Activated CD4-positive, alpha-beta T cell treated with anti-CD3 and anti-CD28 coated beads for 4 hours (primary cell): Measurements from ENCODE around the gene EIF2B1.

Experiments used
- DNase-seq, 2 donors: peaks; one replicate each; pipeline ENCODE4 v3.0.0-alpha.2; 2020

The EIF2B1 gene

DNA sequence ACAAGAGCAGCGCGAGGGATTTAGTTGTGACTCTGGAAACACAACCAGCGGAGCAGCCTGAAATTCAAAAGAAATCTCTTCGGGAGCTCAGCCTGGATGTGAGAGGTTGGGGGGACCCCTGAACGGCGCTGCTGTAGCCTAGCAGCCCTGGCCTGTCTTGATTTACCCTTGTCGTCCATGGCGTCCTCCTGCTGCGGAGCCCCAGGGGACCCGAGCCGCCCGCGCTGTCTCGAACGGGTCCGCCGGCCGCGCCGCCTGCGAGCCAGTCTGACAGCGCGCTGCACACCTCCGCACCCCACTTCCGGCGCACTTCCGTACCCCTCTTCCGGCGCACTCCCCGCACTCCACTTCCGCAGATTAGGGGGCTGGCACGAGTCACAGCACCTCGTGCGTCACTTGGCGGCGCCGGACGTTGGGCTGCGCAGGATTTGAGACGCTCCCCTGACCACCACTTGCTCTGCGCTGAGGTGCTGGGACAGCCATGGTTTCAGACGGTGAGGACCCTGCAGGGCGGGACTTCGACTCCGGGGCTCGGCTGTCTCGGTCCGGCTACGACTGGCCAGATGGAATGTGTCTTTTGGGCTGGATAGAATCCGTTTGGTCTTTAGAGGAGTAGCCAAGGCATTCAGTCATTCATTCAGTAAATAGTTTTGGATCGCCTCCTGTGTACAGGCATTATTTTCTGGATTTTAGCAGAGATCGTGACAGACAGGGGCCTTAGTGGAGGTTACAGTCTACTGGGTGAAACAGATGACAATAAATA lies at the start of gene EIF2B1, which contains the start of gene GTF2H3:
Gene EIF2B1 (minus strand): TSS at position 308 of the 763 bp plus-strand sequence. CDS start 129 bp downstream, at position 179.
Gene GTF2H3 (plus strand): TSS at position 451 of the 763 bp plus-strand sequence. CDS start 31 bp downstream, at position 482.
- DNase-seq = peak; percentile 94 to 95

DNA sequence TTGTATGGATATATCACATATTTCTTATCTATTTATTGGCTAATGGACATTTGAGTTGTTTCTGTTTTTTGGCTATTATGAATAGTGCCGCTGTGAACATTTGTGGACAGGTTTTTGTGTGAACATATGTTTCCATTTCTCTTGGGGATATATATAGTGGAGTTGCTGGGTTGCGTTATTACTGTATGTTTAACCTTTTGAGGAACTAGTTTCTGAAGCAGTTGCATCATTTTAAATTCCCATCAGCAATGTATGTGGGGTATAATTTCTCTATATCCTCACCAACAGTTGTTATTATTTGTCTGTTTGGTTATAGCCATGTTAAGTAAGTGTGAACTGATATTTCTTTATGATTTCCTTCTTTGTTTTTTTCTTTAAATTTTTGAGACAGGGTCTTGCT lies 48.1 kb upstream of the EIF2B1 start:
- no peak for DNase-seq

DNA sequence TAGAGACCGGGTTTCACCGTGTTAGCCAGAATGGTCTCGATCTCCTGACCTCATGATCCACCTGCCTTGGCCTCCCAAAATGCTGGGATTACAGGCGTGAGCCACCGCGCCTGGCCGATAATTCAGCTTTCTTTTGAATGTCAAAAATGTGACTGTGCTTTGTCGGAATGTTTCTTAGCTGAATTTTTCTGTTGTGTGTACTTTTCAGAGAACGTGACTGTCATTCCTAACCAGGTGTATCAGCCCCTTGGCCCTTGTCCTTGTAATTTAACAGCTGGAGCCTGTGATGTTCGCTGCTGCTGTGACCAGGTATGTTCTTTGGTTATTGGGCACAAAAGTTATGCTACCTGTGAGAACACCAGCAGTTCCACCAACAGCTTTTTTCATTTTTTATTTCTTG lies 45.5 kb upstream of the EIF2B1 start:
- no peak for DNase-seq

DNA sequence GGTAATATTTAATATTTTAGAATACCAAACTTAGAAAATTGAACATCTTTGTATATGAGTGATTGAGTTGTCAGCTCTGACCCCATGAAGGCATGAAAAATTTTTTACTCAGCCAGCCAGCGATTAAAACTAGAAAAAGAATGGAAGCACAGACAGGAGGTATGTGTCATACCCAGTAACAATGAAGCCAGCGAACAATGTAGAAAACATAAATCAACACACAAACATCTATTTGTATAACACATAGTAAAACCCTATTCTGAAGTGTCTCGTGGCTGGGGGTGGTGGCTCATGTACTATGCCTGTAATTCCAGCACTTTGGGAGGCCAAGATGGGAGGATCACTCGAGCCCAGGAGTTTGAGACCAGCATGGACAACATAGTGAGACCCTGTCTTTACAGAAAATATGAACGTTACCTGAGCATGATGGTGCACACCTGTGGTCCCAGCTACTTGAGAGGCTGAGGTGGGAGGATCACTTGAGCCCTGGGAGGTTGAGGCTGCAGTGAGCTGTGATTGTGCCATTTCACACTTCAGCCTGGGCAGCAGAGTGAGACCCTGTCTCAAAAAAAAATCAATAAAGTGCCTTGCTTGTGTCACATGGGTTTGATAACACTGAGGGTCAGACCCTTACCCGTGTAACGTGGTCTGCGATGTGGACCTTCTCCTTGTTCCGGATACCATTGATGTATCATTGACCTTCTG lies 43.3 kb upstream of the EIF2B1 start:
- DNase-seq = no peak

DNA sequence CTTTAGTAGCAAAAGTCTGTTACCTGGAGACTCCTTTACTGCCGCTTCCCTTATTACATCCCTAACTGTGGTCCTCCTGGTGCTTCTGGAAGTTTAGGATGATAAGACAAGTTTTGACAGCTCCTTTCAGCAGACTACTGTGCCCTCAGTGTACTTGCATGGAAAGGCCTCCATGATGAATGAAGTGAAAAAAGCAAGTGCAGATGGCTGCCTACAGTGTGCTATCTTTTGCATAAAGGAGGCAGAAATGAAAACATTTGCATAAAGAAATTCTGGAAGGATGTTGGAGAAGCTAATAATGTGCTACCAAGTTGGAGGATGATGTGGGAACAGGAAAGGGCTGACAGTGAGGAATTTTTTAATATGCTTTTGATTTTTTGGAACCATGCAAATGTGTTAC lies 42.0 kb upstream of the EIF2B1 start:
- no peak for DNase-seq

DNA sequence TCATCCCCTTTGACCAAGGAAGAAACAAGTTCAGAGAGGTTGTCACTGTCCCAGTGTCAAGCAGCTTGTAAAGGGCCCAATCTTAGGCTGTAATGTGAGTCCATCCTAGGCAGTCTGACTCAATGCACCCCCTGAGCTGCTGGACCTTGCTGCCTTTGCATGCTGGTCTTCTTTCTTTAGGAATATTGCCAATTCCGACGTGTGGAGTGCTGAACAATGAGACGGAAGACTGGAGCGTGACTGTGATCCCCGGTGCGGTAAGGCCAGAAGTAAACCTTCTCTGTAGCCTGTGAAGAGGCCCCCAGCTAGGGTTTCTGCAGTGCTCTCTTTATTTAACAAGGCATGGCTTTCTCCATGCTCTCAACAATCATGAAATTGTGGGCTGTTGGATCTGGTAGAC lies 38.4 kb upstream of the EIF2B1 start:
- DNase-seq = no peak

DNA sequence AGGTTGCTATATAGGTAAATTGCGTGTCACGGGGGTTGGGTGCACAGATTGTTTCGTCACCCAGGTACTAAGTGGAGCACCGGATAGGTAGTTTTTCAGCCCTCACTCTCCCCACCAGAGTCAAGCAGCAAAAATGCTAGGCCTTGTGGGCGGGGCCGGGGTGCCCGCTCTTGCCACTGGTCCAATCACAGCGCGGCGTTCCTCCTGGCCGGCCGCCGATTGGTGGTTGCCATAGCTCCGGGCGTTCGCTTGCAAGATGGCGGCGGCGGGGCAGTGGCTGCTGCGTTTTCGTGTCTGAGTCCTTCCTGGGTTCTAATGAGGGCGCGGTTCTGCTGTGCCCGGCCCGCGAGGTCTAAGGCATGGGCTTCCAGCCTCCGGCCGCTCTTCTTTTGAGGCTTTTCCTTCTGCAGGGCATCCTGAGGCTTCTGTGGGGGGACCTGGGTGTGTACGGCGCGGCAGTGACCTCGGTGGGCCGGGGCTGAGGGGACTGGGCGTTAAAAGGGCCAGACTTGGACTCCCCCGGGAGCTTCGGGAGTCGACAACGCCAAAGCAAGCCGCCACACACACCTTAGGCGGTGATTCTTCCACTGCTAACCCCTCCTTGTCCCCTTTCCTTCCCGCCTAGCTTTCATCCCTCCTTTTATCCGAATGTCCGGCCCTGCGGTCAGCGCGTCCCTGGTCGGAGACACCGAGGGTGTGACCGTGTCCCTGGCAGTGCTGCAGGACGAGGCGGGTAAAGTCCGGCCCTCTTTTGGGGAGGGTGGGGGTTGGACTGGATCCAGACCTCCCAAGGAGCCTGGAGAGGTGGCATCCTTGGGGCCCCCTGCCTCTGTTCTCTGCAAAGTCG lies 37.6 kb upstream of the EIF2B1 start, which contains the start of gene TCTN2:
Gene TCTN2 (plus strand): TSS at position 232 of the 847 bp plus-strand sequence. CDS start 128 bp downstream, at position 360.
- peak; percentile 92 to 93 for DNase-seq

DNA sequence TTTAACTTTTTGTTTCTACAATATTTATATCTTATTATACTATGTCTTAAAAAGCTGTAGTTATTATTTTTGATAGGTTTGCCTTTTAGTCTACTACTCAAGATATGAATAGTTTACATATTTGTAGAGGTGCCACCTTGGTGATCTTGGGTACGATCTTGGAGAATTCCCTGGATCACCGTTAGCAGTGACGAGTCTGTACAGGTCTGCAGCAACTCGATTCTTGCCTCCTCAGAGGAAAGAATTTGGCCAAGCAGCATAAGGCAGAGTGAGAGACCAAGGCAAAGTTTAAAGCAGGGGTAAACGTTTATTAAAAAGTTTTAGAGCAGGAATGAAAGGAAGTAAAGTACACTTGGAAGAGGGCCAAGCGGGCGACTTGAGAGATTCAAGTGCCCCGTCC lies 34.3 kb upstream of the EIF2B1 start:
- no peak for DNase-seq

DNA sequence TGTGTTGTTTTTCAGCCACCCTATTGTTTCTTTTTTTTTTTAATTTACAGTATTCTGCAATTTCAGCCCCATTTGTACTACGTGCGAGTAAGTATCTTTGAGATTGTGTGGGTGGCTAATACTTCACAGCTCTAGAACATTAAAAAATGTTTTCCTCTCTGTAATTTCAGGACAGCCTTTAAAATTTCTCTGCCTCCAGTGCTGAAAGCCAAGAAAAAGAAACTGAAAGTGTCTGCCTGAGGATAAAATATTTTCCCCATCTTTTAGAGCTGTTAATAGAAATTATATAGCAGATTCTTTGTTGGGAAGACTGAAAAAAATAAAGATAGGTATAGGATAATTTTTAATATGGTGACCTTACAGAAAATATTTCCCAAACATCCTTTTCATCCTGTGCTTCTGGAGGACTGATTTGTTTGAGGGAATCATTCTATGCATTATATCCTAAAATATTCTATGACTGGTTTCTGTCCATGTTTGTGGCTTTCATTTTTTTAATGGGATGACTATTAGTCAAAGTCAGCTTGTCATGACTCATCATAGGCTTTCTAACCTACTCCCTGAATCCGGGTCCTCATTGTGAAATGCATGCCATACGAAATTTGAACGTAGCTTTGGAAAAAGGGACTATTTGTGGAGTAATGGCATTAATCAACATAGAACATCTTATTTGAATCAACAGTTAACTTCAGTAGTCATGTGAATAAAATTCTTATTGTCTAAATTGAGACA lies 26.7 kb upstream of the EIF2B1 start:
- no peak for DNase-seq

DNA sequence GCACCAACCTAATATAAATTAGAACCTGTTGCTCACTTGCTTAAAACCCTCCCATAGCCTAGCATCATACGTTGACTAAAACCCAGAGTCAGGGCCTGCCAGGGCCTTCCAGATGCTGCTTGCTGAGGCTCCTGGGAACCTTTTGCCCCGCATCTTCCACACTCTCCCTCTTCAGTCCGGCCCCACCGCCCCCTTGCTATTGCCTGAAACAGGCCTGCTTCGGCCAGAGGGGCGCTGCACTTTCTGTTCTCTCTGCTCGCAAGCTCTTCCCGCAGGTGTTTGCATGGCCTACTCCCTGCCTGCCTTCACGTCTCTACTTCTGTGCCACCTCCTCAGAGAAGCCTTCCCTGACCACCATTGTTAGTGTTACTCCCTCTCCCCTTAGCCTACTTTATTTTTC lies 23.7 kb upstream of the EIF2B1 start:
- no peak for DNase-seq

DNA sequence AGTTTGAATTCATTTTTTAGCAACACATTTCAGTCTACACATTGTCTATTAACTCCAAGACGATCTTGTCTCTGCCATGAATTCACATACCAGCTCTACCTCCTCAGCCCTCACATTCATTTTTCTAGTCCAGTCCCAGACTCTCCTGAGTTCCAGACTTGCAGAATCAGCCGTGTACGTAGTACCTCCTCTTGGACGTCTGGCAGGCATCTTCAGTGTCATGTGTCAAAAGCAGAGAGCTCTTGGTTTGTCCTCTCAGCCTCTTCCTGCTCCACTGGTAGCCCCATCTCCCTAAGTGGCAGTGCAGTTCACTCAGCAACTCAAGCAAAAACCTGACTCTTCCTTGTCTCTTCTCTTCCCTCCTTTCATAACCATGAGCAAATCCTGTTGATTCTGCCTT lies 22.9 kb upstream of the EIF2B1 start:
- no peak for DNase-seq

DNA sequence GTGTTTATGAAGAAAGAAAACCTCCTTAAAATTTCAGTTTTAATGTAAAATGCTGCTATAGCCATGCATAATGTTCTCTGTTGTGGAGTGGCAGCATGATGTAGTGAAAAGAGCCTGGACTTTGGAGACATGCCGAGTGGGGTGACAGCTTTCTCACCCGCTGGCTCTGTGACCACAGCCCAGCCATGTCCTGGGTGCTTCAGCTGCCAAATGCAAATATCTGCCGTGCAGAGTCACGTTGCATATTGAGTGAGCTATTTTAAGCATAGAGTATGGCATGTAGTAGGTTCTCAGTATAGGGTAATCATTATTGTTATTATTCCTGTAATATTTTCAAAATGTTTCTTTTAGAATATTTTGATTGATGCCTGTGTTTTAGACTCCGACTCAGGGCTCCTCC lies 21.9 kb upstream of the EIF2B1 start:
- no peak for DNase-seq

DNA sequence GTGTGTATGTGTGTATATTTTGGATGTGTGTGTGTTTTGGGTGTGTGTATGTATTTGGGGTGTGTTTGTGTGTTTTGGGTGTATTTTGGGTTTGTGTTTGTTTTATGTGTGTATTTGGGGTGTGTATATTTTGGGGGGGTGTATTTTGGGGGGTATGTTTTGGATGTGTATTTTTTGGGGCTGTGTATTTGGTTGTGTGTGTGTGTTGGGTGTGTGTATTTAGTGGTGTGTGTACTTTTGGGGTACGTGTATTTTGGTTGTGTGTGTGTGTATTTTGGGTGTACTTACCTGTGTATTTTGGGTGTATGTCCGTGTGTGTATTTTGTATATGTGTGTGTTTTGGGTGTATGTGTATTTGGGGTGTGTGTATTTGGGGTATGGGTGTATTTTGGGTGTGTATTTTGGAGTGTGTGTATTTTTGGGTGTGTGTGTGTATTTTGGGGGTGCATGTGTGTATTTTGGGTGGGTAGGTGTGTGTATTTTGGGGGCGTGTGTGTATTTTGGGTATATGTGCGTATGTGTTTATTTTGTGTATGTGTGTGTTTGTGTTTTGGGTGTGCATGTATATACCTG lies 20.7 kb upstream of the EIF2B1 start:
- DNase-seq = no peak

DNA sequence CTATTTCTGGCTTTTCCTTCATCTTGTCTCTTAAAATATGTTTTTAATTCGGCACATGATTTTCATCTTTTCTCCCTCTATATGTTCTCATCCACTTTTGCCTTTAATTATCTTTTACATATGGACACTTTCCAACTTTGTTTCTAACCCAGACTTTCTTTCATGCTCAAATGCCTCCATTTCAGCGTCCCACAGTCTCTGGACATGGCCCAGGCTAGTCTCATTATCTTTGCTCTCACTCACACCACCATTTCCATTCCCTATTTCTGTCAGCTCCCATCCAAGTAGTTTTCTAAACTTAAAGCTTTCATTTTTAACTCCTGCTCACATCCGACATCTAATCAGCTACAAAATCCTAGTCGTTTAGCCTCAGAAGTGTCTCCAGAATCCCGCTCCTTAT lies 14.9 kb upstream of the EIF2B1 start:
- DNase-seq = no peak

DNA sequence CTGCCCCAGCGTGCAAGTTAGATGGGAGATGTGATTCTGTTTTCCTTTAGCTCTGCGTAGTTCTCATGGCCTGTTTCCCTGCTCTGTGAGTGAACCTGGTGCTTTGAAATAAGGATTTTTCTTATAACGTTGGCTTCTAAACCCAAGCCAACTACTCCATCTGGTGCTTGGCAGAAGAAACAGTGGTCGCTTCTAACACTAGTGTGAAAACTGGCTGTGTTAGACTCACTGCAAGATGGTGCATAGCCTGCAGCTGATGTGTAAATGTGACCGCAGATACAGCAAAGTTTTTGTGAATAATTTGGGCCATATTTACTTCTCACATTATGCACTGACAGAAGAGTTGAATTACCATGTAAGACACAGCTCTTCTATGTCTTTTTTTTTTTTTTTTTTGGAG lies 12.4 kb upstream of the EIF2B1 start:
- no peak for DNase-seq

DNA sequence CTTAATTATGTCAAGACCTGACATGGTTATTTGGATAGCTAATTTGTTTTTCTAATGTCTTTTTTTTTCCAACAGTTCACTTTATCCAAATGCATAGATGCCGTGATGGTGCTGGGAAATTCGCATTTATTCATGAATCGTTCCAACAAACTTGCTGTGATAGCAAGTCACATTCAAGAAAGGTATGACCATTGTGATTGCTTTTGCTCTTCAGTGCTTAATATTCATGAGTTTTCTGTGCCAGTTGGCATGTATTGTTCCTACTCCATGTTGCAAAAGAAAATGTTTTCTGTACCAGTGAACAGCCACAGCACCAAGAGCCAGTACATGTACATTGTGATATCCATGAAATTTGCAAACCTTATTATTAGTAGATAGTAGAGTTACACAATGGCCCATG lies 11.9 kb upstream of the EIF2B1 start:
- DNase-seq = no peak

DNA sequence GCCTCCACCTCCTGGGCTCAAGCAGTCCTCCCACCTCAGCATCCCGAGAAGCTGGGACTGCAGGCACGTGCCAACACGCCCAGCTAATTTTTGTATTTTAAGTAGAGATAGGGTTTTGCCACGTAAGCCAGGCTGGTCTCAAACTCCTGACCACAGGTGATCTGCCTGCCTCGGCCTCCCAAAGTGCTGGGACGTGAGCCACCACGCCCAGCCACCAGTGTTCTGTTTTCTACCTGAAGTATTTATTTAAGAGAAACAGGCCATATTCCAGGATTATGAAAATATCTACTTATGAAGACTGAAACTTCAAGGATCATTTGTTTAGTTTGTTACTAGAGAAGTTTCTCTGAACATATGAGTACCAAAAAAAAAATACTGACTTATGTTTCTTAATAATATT lies 10.4 kb upstream of the EIF2B1 start:
- DNase-seq = no peak

DNA sequence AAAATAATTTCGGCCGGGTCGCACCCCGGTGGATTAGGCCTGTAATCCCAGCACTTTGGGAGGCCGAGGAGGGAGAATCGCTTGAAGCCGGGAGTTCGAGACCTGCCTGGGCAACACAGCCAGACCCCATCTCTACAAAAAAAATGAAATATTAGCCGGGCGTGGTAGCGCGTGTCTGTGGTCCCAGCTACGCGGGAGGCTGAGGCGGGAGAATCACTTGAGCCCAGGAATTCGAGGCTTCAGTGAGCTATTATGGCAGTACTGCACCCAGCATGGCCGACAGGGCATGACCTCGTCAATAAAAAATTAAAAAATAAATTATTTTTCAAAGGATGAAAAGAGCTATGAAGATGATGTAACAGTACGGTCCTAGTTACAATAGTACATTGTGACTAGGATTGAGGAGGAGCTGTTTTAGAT lies 666 bp upstream of the EIF2B1 start:
- no peak for DNase-seq

DNA sequence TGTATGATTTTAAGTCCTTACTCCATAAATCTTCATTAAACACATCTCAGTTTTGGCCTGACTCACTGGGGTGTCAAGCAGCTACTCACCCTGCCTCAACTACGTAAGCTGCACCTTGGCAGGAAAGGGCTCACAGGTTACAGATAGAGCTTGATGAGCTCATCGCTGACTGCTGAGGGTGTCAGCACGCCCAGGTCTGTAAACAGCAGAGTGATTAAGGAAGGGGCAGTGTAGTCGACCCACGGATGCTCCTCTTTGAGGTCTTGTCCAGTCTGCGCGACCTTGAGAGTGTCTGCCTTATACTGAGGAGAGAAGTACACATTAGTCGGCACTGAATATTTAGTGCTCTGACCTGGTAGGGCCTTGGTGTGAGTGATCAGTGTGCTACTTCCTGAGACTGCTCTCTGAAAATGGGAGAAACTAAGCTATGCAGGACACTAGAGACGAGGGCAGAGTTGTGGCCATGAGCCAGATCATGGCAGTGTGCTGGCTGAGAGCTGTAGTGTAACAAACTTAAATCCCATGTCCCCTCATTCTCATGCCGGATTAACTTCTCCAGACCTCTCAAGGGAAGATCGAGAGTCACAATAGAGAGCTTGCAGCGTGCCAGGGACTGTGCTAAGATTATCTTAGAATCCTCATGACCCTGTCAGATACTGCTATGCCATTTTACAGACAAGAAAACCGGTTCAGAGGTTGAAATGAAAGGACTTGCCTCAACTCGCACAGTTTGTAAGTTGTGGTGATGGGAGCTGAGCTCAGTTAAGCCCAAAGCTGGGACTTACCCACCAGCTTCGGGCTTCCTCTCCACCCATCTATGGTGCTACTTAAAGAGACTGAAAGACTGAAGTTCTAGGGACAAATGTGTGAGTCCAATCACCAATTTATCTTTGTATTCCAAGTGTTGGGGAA lies 11.6 kb downstream of the EIF2B1 start:
- no peak for DNase-seq

DNA sequence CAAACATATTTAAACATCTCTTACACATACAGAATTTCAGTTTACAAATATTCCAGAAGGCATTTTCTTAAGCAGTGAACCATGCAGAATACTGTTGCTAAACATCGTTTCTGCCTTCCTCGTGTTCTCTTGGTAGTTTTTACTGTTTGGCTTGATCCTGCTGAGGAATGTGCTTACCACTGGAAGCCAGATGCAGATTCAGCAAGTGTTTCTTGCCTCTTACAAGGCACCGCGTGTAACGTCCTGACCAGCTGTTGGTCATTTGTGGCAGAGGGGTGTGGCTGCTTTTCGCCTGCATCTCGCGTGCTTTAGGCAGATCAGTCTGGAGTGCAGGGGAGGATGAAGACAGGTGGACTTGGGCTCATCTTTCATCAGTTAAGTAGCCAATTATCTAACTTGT lies 12.4 kb downstream of the EIF2B1 start:
- DNase-seq = no peak

DNA sequence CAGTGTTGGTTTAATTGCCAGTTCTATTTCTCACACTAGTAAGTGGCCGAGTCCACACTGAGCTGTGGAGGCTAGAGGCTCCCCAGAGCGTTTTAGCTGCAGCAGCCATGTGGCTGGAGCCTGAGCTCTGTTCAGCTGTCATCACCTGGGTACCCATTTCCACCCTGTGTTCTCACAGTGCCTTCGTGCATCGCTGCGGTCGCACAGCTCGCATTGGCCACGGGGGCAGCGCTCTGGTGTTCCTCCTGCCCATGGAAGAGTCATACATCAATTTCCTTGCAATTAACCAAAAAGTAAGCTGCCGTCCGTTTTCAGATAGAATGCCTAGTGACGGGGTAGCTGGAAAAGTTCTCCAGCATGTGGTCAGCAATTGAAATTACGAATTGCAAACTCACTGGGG lies 15.9 kb downstream of the EIF2B1 start:
- no peak for DNase-seq
